ENCODE results near the gene LEMD3.

LEMD3 gene

DNA sequence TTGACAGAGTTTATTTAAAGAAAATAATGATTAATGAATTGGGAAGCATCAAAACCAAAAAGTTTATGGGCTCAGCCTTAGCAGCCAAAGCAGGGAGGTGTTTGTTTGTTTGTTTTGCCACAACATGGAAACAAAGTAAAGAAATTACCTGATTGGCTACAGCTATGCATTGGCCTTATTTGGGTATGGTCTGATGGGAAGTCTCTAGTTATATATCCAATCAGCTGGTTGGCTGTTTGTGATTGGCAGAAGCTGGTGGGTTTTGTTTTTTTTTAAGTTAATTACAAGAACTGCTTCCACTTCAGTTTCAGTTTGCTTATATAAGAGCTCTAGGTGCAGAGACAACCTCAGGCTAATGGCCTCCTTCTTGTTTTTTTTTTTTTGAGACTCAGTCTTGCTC is 4.6 kb upstream of the LEMD3 start:
- H3K9me2 ChIP-seq (replicated peaks; ENCODE audit: low read depth, low read length), result no peaks in the 10 kb centered on the region
- no peaks in the 10 kb centered on the region for H3F3A ChIP-seq (ENCODE audit: low read depth)
- no peak overlapping the region for H3K9ac ChIP-seq (ENCODE audit: low read depth, low read length, poor library complexity, severe bottlenecking)
- no peaks in the 10 kb centered on the region for H3K36me3 ChIP-seq (ENCODE audit: insufficient read depth, low read length)
- H2AFZ ChIP-seq (ENCODE audit: low read length), result no peak overlapping the region
- peaks cover 5% of the 10 kb centered on the region for H3K4me1 ChIP-seq (ENCODE audit: insufficient read depth, low read length, poor library complexity, severe bottlenecking)
- no peaks in the 10 kb centered on the region for H3K9me3 ChIP-seq (ENCODE audit: insufficient read depth, low read depth, low read length)
- H3K4me2 ChIP-seq (ENCODE audit: low read depth, low read length, poor library complexity, severe bottlenecking), result no peak overlapping the region
- peaks cover 2% of the 10 kb centered on the region for H3K27me3 ChIP-seq (ENCODE audit: insufficient read depth, low read length, poor library complexity, severe bottlenecking)
- no peaks in the 10 kb centered on the region for H4K20me1 ChIP-seq (ENCODE audit: insufficient read depth, low read length, poor library complexity, severe bottlenecking)
- no peak overlapping the region for H3K4me3 ChIP-seq (ENCODE audit: low read length, poor library complexity, severe bottlenecking)
- peaks cover 15% of the 10 kb centered on the region for H3K79me2 ChIP-seq (ENCODE audit: insufficient read depth, low read length)
- TF ChIP-seq EZH2phosphoT487 (IDR thresholded peaks at IDR 0.05; ENCODE audit: borderline replicate concordance) (no peak), CTCF (conservative IDR thresholded peaks at IDR 0.05; ENCODE audit: low read length) (no peak)

DNA sequence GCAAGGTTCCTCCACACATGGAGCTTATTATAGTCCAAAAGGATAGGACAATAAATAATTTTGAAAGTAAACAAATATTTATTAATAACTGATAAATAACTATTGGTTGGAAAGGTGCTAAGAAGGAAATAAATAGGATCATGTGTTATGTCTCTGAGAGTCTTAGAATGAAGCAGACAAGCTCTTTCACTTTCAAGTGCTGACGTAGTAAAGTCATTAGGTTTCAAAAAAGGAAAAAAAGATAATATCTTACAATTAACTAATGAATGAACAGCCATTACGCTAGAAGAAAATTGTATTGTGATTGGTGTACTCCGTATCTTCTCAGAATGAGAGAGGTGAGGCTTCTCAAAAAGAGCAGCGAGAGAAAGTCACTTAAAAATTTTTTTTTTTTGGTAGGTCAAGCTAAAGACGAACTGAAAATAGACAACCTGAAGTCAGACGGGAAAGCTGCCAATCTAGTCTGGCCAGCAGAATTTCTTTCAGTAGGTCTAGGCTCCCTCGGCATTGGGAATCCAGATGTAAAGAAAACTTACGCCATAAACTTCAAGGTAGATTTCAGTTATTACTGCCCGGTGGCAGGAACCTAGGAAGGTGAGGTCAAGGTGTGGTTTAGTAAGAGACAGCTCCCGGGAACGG is 583 bp upstream of the LEMD3 start:
- Histone ChIP-seq H3K4me2 (ENCODE audit: low read depth, low read length, poor library complexity, severe bottlenecking) (peak overlapping the region; percentile 81), H3K4me1 (ENCODE audit: insufficient read depth, low read length, poor library complexity, severe bottlenecking) (peaks cover 24% of the 10 kb centered on the region), H3K9ac (ENCODE audit: low read depth, low read length, poor library complexity, severe bottlenecking) (peak overlapping the region; percentile 90), H3K9me2 (replicated peaks; ENCODE audit: low read depth, low read length) (no peaks in the 10 kb centered on the region), H4K20me1 (ENCODE audit: insufficient read depth, low read length, poor library complexity, severe bottlenecking) (peaks cover 35% of the 10 kb centered on the region), H3K4me3 (ENCODE audit: low read length, poor library complexity, severe bottlenecking) (peak overlapping the region; percentile 84), H2AFZ (ENCODE audit: low read length) (peak overlapping the region; percentile 98), H3K36me3 (ENCODE audit: insufficient read depth, low read length) (no peaks in the 10 kb centered on the region), H3K79me2 (ENCODE audit: insufficient read depth, low read length) (peaks cover 55% of the 10 kb centered on the region), H3F3A (ENCODE audit: low read depth) (no peaks in the 10 kb centered on the region), H3K27me3 (ENCODE audit: insufficient read depth, low read length, poor library complexity, severe bottlenecking) (peaks cover 4% of the 10 kb centered on the region), H3K9me3 (ENCODE audit: insufficient read depth, low read depth, low read length) (no peaks in the 10 kb centered on the region)
- no peak for TF ChIP-seq EZH2phosphoT487 (IDR thresholded peaks at IDR 0.05; ENCODE audit: borderline replicate concordance)
- TF ChIP-seq CTCF (conservative IDR thresholded peaks at IDR 0.05; ENCODE audit: low read length), result no peak

DNA sequence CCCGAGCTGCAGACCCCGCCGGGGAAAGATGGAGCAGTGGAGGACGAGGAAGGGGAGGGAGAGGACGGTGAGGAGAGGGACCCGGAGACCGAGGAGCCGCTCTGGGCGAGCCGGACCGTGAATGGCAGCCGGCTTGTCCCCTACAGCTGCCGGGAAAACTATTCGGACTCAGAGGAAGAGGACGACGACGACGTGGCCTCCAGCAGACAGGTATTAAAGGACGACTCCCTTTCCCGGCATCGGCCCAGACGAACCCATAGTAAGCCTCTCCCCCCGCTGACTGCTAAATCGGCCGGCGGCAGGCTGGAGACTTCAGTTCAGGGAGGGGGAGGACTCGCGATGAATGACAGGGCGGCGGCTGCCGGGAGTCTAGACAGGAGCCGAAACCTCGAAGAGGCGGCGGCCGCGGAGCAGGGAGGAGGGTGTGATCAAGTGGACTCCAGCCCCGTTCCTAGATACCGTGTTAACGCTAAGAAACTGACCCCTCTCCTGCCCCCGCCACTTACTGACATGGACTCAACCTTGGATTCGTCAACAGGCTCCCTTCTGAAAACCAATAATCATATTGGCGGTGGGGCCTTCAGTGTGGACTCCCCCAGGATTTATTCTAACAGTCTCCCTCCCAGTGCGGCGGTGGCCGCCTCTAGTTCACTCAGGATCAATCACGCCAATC is 962 bp downstream of the LEMD3 start:
- Histone ChIP-seq H2AFZ (ENCODE audit: low read length) (peak overlapping the region; percentile 98), H3K36me3 (ENCODE audit: insufficient read depth, low read length) (no peaks in the 10 kb centered on the region), H3K9me3 (ENCODE audit: insufficient read depth, low read depth, low read length) (no peaks in the 10 kb centered on the region), H3F3A (ENCODE audit: low read depth) (no peaks in the 10 kb centered on the region), H3K4me3 (ENCODE audit: low read length, poor library complexity, severe bottlenecking) (peak overlapping the region; percentile 84), H3K9me2 (replicated peaks; ENCODE audit: low read depth, low read length) (no peaks in the 10 kb centered on the region), H3K9ac (ENCODE audit: low read depth, low read length, poor library complexity, severe bottlenecking) (peak overlapping the region; percentile 90), H4K20me1 (ENCODE audit: insufficient read depth, low read length, poor library complexity, severe bottlenecking) (peaks cover 51% of the 10 kb centered on the region), H3K79me2 (ENCODE audit: insufficient read depth, low read length) (peaks cover 71% of the 10 kb centered on the region), H3K4me2 (ENCODE audit: low read depth, low read length, poor library complexity, severe bottlenecking) (peak overlapping the region; percentile 86), H3K4me1 (ENCODE audit: insufficient read depth, low read length, poor library complexity, severe bottlenecking) (peaks cover 36% of the 10 kb centered on the region), H3K27me3 (ENCODE audit: insufficient read depth, low read length, poor library complexity, severe bottlenecking) (peaks cover 4% of the 10 kb centered on the region)
- TF ChIP-seq CTCF (conservative IDR thresholded peaks at IDR 0.05; ENCODE audit: low read length) (no peak), EZH2phosphoT487 (IDR thresholded peaks at IDR 0.05; ENCODE audit: borderline replicate concordance) (no peak)
